Fibroblast of skin of right biceps (primary cell): Measurements from ENCODE around the gene GRIA2.

Source experiments
- DNase-seq: peaks from one replicate; pipeline ENCODE4 v3.0.0-alpha.2; 2013

Gene GRIA2

GRCh38 chr4:157270108-157270507 is 49.6 kb downstream of the GRIA2 start:
- DNase-seq, result no peak

DNA sequence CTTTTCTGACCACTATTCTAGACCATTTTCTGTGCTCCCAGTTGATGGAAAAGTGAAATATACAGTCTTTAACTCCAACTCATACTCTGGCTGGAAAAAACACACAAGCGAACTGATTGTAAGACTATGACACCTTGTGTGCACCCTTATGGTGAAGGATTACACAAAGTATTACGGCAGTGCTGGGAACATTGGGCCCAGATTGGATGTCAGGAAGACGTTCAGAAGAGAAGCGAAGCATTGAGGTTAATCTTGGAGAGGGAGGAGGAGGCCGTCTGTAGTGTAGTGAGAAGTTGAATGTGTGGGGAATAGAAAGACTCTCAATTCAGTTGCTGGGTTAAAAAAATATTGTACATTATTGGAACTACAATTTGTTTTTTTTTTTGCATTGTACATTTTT is 50.0 kb downstream of the GRIA2 start:
- DNase-seq, result no peak

DNA sequence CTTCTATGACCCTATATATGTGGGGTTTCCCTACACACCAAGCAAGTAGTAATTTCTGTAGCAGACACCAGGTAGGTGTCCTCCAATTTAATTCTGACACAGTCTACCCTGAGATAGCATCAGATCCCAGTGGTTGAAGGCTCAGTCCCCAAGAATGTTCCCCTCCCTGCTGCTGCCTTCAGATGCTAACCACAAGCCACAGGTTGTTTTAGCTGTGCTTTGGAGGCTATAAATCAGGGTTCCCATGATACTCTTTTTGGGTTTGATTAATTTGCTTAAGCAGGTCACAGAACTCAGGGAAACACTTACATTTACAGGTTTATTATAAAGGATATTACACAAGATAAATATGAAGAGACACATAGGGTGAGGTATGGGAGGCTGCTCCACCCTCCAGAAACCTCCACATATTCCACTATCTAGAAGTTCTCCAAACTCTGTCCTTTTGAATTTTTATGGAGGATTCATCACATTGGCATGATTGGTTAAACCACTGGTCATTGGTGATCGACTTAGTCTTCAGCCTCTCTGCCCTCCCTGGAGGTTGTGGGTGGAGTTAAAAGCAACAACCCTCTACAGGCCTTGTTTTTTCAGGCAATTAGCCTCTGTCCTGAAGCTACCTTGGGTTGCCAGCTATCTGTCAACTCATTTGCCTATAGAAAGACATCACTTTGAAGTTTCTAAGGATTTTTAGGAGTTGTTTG is 50.8 kb downstream of the GRIA2 start:
- peak; percentile 4 for DNase-seq

GRCh38 chr4:157280673-157281072 is 60.1 kb downstream of the GRIA2 start:
- no peak for DNase-seq

DNA sequence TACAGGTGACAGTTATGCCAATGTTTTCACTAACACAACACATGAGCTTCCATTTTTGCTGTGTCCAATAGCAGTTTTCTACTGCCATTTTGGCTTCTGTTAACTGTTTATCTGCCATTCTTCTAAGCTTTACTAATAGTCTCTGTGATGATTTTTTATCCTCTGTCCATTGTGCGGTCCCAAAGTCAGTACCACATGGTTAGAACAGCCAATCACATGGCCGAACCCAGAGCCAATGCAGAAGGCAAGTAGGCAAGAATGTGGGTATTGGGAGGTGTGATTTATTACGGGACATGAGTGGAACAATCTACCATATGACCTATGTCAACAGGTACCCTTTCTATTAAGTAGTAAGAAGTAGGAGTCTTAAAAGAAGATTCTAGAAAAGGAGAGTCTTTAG is 61.5 kb downstream of the GRIA2 start:
- DNase-seq, result no peak

GRCh38 chr4:157287445-157287844 is 66.9 kb downstream of the GRIA2 start:
- no peak for DNase-seq

GRCh38 chr4:157290622-157291021 is 70.1 kb downstream of the GRIA2 start:
- no peak for DNase-seq

DNA sequence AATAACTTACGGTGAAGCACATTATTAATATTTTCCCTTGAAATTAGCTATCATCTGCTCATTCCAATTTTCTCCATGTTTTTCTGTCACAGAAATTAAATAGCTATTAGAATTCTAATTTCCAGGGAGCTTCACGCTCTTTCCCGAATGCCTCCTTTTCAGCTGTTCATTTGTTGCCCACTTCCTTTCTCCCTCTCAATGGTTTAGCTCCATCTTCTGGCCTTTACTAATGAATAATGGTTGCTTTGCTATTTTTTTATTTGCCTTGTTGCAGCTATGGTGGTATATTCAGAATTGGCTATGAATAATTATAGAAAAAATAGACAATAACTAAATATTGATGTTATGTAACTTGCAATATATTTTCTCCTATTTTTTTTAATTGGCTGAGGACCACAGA is 70.5 kb downstream of the GRIA2 start:
- peak; percentile 26 for DNase-seq

DNA sequence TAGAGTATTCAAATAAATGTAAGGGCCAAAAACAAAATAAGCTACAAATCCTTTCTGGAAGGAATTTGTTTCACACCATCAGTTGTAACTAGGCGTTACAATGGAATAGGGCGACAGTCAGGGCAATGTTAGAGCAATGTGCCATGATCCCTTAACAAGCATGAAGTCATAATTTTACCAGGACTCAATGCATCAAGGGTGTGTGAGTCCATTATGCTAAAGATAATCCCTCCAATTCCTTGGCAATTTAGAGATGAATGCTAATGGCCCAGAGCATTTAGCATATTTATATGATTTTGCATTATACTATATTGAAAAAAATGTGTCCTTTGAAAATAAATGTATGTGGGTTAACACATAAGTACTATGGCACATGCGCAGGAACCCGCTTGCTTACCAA is 73.1 kb downstream of the GRIA2 start:
- DNase-seq, result no peak

DNA sequence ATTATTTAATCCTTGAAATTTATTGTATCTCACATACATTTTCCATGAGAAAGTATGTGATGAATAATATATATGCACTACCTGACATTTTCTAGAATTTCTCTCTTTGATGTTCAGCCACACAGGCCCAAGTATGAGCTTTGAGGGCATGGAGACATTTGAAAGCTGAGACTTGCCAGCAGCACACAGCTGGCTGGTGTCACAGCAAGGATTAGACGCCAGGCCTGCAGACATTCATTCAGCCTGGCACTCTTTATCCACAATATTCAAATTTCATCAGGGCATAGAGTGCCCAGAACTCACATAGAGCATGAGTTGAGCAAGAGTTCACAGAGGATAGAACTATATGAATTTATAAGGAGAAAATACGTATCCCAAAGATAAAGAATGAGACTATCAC is 74.0 kb downstream of the GRIA2 start:
- DNase-seq, result no peak

GRCh38 chr4:157300701-157301100 is 80.2 kb downstream of the GRIA2 start:
- DNase-seq, result no peak

DNA sequence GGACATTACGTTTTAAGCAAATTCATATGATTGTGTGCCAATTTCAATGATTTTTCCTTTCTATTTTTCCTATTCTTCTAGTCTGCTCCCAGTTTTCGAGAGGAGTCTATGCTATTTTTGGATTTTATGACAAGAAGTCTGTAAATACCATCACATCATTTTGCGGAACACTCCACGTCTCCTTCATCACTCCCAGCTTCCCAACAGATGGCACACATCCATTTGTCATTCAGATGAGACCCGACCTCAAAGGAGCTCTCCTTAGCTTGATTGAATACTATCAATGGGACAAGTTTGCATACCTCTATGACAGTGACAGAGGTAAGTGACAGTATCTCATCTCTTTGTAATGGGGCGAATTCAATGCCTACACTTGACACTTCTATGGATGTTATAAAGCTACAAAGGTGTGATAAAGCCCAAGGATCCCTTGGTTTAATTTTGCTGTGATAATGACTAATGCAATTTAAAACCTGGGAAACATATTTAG is 83.0 kb downstream of the GRIA2 start:
- no peak for DNase-seq

GRCh38 chr4:157304769-157305168 is 84.2 kb downstream of the GRIA2 start:
- no peak for DNase-seq

- no peak for DNase-seq
Measured at GRCh38 chr4:157312702-157313101, 92.2 kb downstream of the GRIA2 start.

DNA sequence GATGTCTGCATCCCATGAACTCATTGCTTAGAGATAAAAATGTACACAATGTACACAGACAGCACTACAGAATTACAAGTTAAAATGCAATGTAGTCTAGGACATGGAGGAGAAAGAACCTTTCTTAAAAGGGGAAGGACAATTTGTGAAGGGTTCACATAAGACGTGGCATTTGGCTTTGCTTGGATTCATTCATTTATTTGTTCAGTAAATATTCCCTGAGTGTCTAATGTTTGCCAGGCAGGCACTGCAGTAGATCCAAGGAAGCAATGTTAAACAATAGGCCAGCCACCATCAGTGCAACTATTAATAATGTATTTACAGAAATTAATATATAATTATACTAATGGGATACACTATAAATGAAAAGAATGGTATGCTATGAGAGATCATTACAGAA is 94.4 kb downstream of the GRIA2 start:
- no peak for DNase-seq

- peak; percentile 4 for DNase-seq
Measured at GRCh38 chr4:157315968-157316367, 95.4 kb downstream of the GRIA2 start.

- DNase-seq, result no peak
Measured at GRCh38 chr4:157320092-157320491, 99.6 kb downstream of the GRIA2 start.

- no peak for DNase-seq
Measured at GRCh38 chr4:157327666-157328065, 107.1 kb downstream of the GRIA2 start.

DNA sequence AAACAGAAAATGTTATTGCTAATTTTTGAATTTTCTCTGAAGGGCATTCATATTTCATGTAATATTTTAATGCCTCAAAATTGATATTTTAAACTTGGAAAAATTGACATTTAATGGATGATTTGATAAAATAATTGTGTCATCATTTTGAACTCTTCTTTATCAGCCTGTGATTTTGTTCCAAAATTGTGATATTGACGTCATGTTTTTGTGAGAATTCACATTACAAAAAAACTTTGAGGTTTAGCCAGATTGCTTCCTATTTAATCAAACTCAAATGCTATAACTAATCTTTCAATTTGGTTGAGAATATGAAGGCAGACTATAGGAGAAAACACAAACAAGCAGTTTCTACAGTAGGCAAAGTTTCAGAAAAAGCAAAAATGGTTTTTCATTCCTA is 137.4 kb downstream of the GRIA2 start:
- DNase-seq, result no peak

DNA sequence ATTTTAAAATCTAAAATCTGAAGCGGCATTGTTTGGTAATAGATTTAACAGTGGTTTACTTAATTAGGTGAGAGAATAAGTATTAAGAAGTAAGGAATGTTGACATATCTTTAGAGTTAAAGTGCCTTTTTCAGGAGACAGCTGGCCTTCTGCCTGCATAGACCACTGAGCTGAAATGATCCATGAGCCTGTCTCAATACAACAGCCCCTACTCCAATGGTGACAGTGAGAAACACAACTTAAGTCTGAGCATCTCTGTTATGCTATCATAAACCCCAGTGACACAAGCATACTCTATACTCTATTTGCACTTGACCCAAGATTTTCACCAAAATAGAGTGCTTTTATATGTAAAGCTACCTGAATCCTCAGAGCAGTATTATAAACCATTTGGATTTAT is 137.9 kb downstream of the GRIA2 start:
- no peak for DNase-seq

DNA sequence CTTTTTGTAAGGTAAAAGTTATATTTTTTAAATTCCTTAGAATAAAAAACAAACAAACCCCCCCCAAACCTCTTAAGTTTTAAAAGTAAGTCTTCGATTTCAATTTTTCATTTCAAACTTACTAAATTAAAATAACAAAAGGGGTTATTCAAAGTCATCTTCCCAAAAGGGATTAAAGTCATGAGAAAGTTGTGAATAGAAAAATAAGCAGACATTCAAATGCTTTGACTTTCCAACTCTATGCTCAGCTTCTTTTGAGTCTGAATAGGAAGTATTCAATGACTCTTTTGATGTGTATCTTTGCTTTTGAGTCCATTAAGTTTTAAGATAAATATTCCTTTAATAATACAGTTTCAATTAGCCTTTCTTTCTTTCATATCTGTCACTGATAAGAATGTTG is 138.3 kb downstream of the GRIA2 start:
- no peak for DNase-seq

- no peak for DNase-seq
Measured at GRCh38 chr4:157363360-157363759, 142.8 kb downstream of the GRIA2 start.

DNA sequence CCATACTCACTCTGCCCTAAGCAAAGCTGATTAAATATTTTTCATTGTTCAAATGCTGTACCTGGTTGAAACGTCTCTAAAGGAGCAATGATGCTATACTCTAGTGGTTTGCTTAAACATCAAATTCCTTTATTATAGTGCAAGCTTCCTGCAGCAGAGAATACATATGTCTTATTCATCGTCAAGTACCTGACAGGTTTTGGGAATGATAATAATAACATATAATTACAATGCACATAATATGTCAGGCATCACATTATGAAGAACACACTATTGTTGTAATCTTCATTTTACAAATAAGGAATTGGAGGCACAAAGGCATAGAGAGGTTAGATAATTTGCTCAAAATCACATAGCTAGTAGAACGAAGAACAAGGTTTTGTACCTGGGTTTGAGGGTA is 151.6 kb downstream of the GRIA2 start:
- DNase-seq, result no peak

- DNase-seq, result no peak
Measured at GRCh38 chr4:157372567-157372966, 152.0 kb downstream of the GRIA2 start.

GRCh38 chr4:157389741-157390140 is 169.2 kb downstream of the GRIA2 start:
- no peak for DNase-seq
